HG03025 (cell line): Measurements from ENCODE around the gene FLYWCH1.

Experiments
- ATAC-seq: cut with Tn5 transposase; IDR thresholded peaks from one replicate; pipeline ENCODE4 v1.9.1; 2021; ENCODE audit warnings: mild to moderate bottlenecking, moderate library complexity; ENCODE audit not compliant: unreplicated experiment, low FRiP score

FLYWCH1 gene

DNA sequence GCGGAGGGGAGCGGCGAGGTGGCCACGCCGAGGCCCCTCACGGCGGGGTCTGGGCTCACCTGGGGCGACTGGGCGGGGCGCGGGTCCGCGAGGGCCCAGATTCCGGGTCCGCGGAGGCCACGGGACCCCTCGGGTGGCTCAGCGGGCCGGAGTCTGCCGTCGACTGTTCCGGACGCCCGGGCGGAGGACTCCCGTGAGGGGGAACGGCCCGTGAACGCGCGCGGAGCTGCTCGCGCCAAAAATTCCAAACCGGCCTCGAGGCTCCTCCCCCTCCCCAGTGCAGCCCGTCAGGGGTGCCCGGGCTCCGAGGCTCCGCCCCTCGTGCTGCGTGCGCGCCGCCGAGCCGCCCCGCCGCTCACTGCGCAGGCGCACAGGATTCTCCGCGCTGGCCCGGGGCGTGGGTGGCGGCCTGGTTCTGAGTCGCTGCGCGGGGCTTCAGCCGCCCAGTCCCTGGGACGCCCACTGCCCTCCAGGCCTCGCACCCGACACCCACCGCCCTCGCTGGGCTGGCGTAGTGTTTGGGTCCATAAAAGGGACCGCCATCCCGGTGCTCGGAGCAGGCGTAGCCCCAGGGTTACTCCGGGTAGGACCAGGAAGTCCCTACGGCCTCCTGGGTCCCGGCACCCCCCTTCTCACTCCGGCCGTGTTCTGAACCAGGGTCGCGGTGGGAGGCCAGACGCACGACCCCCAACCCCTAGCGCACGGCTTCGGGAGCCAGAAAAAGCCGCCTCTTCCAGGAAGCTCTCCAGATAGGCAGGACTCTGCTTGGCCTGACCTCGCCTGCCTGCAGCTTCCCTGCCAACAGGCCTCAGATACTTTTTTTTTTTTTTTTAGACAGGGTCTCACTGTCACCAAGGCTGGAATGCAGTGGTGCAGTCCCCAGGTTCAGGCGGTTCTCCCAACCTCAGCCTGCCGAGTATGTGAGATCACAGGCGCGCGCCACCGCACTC lies 68.8 kb downstream of the FLYWCH1 start, which contains the start of gene PKMYT1:
TSS of gene PKMYT1 (minus strand) at position 220 of the 950 bp plus-strand sequence. CDS start 789 bp downstream, outside the sequence.
- ATAC-seq, result peak; percentile 67

DNA sequence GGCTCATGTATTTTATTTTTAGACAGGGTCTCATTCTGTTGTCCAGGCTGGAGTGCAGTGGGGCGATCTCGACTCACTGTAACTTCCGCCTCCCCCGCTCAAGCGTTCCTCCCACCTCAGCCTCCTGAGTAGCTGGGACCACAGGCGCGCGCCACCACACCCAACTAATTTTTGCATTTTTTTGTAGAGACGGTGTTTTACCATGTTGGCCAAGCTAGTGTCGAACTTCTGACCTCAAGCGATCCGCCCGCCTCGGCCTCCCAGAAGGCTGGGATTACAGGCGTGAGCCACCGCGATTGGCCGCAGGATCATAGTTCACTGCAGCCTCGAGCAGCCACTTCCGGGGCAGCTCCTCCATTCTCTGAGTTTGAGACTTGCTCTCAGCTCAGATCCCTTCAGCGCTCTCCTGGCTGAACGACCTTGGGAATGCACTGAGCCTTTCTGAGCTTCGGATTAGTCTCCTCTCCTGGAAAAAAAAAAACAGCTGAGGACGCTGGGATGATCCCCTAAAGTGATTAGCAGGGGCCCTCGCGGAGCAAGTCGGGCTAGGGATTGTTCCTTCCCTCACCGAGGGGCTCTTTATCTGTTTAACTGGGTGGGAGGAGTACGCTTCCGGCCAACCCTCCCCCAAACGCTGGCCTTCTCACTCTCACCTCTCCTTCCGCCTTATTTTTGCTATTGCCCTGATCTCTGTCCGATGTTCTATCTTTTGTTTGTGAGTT lies 69.6 kb downstream of the FLYWCH1 start:
- ATAC-seq, result no peak

DNA sequence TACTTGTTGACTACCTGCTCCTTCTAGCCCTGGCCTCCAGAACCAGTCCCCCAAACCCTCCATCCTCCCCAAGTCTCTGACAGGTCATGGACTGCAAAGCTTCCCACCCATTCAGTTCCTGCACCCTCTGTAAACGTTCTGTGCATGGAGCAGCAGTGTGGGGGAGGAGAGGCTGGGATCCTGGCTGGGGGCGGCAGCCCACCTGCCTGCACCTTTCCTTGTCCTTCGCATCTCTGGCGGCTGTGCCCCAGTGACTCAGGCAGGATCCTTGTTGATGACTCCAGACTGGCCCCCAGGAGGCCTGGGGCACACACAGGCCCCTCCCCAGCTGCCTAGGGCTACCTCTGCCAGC lies 70.1 kb downstream of the FLYWCH1 start:
- no peak for ATAC-seq

DNA sequence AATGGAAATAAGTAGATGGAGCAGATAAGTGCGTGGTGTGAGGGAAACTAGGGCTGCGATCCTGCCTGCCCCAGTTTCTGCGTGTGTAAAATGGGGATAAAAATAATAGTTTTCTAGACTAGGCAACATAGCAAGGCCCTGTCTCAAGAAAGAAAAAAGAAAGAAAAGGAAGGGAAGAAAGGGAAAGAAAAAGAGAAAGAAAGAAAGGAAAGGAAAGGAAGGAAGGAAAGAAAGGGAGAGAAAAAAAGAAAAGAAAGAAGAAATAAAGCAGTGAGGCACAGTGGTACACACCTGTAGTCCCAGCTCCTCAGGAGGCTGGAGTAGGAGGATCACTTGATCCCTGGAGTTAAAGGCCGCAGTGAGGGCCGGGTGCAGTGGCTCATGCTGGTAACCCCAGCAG lies 70.7 kb downstream of the FLYWCH1 start:
- ATAC-seq, result no peak

DNA sequence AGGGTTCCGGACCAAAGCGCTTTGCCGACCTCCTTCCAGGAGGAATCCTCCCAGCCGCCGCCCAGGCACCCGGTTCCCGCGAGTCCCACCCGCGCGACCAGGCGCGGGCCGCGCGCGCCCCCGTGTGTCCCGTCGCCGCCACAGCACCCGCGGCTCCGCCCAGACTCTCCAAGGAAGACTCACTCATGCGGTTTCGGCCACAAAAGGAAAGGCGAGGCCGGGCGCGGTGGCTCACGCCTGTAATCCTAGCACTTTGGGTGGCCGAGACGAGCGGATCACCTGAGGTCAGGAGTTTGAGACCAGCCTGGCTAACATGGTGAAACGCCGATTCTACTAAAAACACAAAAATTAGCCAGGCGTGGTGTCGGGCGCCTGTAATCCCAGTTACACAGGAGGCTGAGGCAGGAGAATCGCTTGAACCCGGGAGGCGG lies 72.0 kb downstream of the FLYWCH1 start:
- no peak for ATAC-seq

DNA sequence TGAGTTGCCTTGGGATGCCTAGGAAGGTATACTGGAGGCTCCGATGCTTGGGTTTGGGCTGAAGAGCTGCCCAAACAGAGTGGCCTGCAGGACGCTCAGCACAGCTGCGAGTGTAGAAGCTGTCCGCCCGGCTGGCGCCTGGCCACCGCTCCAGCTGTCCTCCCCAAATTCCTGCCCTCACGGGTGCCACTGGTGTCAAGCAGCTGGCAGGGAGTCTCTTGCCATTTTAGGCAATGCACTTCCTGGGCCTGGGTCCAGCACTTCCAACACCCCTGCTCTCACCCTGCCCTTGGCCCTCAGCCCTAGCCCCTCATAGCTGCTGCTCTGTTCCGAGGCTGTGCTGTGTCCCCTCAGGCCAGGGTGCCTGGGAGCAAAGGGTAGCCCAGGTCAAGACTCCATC lies 73.7 kb downstream of the FLYWCH1 start:
- no peak for ATAC-seq

DNA sequence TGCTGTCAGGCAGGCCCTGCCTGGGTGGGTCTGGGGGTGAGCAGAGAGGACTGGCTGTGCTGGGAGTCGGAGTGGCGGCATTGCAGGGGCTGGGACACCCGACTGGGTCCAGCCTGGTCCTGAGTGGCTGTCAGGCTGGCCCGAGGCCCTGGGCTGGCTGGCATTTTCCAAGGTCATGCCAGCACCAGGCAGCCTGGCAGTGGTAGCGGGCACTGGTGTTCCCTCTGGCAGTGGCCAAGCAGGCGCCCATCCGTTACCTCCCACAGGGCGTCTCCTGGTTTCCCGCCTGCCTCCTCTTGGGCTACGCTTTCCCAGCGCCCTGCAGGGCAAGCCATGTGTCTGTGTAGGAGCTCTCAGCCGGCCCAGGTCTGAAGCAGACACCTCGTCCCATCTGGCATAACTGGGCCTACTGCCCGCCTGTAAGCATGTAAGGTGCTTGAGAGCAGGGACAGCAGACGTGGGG lies 74.2 kb downstream of the FLYWCH1 start:
- no peak for ATAC-seq

DNA sequence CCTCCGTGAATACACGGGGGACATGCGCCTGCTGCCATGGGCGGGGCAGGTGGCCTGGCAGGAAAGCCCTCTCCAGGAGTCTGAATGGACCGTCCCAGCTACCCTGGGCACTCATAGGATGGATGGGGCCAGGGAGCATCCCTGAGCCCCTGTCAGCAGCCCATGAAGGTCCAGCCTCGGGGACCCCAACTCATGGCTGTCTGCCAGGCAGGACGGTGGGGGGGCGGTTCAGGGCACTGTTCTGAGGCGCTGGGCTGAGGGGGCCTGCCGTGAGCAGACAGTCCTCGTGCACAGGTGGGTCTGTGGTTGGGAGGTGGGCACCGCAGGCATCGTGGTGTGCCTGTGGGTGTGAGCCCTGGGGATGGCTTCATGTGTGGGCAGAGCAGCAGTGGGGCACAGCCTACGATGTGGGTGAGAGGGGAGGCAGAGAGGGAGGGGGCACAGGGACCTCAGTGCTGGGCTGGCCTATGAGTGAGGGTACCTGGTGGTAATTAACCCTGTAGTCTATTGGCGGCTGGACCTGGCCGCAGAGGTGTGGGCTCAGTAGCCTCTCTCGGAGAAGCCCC lies 75.0 kb downstream of the FLYWCH1 start:
- ATAC-seq, result no peak

DNA sequence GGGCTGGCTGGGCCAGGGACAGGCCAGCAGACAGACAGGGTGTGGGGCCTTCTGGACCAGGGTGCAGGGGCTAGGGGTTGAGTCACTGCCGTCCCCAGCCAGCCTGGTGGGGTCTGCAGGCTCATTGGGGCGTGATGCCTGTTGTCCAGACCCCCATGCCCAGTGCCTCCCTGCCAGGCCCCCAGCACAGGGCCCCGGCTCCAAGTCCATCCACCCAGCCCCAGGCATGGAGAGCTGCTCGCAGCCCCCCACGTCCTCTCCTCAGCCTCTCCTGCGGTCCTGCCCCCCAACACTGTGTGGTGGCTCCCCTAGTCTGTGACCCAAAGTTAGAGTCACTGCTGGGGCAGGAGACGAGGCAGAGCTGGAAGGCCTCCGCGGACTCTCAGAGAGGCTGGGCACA lies 75.6 kb downstream of the FLYWCH1 start:
- no peak for ATAC-seq

DNA sequence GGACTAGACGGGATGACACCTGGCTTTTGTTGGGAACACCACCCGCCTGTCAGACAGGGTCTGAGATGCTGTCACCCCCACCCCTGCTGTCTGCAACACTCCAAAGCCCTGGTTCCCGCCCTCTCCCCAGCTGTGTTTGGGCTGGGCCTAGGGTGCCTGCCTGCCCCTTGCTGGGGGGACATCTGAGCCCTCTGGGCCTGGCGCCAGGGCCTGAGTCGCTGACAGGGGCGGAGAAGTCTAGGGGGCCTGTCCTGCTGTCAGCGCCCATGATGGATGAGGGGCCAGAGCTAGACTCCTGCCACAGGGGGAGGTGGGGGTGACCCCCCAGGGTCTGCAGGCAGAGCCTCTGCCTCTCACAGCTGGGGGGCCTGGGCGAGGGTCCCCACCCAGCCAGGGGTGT lies 76.1 kb downstream of the FLYWCH1 start:
- no peak for ATAC-seq

DNA sequence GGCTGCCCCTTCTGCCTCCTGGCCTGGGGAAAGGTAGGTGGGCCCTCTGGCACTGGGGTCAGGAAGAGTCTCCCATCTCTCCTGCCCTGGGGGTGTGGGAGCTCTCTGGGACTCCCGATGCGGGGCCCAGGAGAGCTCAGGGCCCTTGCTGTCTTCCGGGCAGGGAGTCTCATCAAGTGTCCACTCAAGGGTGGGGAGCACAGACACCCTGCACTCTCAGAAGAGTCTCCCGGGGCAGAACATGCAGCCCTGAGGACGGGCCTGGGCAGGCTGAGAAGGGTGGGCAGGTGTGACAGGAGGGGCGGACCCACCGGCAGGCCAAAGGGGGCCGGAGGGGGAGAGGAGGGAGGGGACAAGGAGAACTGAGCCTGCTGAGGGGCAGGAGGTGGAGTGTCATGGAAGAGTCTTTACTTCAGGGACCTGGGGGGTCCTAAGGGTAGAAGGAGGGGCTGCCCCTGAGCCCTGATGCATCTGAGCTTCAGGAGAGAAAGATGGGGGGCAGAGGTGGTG lies 76.9 kb downstream of the FLYWCH1 start:
- ATAC-seq, result no peak

DNA sequence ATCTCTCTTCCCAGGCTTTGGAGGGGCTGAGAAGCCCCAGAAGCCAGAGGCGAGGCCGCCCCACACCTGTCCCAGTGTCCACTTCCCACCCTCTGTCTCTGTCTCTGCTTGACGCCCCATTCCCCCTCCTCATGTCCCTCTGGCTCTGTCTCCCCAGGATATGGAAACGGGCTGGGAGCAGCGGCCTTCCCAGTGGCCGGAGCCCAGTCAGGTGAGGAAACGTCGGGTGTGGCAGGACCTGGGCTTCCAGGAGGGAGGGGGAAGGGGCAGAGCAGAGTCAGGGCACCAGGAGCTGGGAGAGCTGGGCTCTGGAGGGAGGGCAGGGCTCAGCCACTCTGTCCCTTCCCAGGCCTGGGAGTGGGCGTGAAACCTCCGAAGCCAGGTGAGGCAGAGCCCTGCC lies 79.2 kb downstream of the FLYWCH1 start:
- no peak for ATAC-seq

DNA sequence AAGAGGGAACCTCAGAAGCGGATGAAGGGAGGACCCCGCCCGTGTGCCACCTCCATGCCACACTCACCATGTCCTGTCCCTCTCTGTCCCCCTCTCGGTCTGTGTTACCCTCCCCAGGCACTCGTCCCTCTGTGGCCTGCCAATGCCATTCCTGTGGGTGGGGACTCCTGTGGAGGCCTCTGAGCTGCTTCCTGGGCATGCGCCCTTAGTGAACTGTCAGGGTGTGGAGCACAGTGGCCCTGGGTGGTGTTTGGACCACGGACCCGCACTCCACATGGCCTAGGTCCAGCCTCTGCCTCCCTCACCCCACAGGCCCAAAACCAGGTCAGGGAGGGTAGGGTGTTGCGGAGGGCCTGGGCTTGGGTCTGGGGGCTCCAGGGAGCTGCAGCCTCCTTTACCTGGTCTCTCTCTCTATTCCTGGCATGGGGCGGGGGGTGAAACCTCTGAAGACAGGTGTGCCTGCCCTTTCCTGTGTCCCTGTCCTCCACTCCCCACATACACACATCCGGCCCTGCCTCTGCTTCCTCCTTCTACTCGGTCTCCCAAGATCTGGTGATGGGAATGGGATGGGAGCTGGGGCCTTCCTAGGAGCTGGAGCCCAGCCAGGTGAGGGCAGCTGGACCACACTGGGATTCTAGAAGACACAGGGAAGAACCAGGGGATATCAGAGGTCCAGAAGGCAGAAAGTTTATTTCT lies 80.0 kb downstream of the FLYWCH1 start:
- ATAC-seq, result no peak

DNA sequence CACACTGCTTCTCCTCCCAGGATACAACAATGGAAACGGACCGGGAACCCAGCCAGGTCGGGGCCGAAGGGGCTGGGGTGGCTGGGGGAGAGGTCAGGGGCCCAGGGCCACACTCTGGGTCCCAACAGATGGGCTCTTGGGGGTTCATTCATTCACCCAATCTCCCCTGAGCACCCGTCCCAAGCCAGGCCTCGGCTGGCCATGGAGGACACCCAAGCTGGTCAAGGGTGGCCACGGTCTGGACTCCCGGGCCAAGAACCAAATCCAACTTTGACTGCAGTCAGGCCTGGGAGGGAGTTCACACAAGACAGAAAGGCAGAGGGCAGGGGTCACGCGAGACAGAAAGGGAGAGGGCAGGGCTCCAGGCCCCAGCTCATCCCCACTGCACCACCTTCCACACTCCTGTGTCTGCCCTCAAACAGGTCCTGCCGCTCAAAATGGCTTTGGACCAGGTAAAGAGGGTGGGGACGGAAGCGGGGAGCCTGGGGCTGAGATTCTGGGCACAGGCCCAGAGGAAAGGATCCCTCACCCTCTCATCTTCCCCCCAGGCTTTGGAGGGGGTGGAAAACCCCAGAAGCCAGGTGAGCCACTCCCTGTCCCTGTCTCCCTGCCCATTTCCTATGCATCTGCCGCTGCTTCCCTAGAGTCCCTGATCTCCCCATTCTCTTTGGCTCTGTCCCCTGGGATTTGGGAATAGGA lies 80.8 kb downstream of the FLYWCH1 start:
- ATAC-seq, result no peak

DNA sequence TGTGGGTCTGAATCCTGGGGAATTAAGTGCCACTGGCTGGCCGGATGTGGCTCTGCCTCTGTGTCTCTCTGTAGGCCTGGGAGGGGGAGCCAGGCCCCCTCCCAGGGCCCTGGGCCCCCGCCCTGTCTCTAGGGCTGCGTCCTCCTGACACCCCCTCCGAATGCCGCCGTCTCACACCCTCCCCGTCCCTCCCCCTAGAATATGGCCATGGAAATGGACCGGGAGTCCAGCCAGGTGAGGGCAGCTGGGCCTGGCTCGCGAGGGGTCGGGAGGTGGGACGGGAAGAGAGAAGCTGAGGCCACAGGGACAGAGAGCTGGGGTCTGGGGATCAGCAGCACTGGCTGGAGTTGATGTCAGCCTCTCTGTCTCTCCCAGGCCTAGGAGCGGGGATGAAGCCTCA lies 84.6 kb downstream of the FLYWCH1 start:
- ATAC-seq, result no peak

DNA sequence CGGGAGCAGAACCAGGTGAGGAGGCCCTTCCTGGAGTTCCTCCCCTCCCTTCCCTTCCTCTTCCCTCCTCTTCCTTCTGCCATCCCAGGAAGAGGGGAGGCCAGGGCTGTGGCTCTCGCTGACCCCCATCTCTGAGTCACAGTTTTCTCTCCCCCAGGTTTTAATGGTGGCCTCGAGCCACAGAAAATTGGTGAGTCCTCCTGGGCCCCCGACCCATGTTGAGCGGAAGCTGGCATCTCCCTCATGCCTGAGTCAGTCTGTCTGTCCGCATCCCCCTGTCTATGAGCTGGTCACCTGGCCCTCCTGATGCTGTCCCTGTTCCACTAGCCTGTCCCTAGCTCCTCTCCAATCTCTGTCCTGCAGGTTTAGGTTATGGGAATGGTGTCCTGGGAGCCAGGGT lies 88.2 kb downstream of the FLYWCH1 start:
- ATAC-seq, result no peak

DNA sequence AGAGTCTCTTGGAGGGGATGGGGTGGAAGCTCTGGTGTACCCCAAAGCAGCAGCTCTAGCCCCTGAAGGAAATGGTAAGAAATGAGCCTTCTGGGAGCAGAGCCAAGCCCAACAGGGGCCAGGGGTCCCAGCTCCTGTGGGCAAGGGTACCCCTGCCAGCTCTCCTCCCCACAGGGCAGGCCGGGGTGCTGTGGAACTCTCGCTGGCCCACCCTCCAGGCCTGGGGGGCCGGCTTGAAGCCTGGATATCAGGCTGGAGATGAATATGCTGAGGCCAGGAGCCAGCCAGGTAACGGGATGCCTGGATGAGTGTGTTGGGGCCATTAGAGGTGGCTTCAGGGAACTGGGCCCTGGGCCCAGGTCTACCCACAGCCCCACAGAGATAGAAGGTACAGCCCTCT lies 88.8 kb downstream of the FLYWCH1 start:
- no peak for ATAC-seq
